GM19455 (cell line): Measurements from ENCODE around the gene NDUFC1.

Experiments used
- ATAC-seq: cut with Tn5 transposase; IDR thresholded peaks from one replicate; pipeline ENCODE4 v1.9.1; 2021; ENCODE audit not compliant: unreplicated experiment

The NDUFC1 gene

GRCh38 chr4:139253046-139253445, 49.2 kb downstream of the NDUFC1 start:
- no peak for ATAC-seq

GRCh38 chr4:139247700-139248238, 54.5 kb downstream of the NDUFC1 start:
- ATAC-seq, result no peak

- ATAC-seq, result no peak
These were observed 55.0 kb downstream of the NDUFC1 start for GRCh38 chr4:139247241-139247640.

- no peak for ATAC-seq
These were observed 56.1 kb downstream of the NDUFC1 start for GRCh38 chr4:139246166-139246565.

- no peak for ATAC-seq
These were observed 56.7 kb downstream of the NDUFC1 start for GRCh38 chr4:139245590-139245989.

- no peak for ATAC-seq
These were observed 58.6 kb downstream of the NDUFC1 start for GRCh38 chr4:139243448-139244365.

GRCh38 chr4:139242511-139243051, 59.7 kb downstream of the NDUFC1 start:
- no peak for ATAC-seq

GRCh38 chr4:139241784-139242151, 60.5 kb downstream of the NDUFC1 start:
- ATAC-seq, result no peak

GRCh38 chr4:139241086-139241783, 61.0 kb downstream of the NDUFC1 start:
- no peak for ATAC-seq
